Sigmoid colon (tissue), 4 donors: Measurements from ENCODE around the gene KIAA0586.

Experiments
- CTCF ChIP-seq, 4 experiments: fragments of 450-650 bp in 3 of 4; fragments of 200-600 bp in 1 of 4; IDR thresholded peaks; one replicate each; pipeline ENCODE4 v1.5.1; 2016 to 2019; ENCODE audit warnings: antibody characterized with exemption in 4 of 4, mild to moderate bottlenecking in 3 of 4, moderate library complexity in 2 of 4
- EP300 ChIP-seq, 4 donors: sonication (generic); formaldehyde crosslinking; IDR thresholded peaks; one replicate each; pipeline ENCODE4 v1.6.1; 2017; ENCODE audit warnings: antibody characterized with exemption in 4 of 4
- POLR2A ChIP-seq, 2 donors: fragments of 450-650 bp; IDR thresholded peaks; one replicate each; pipeline ENCODE4 v1.6.1; 2016; ENCODE audit warnings: antibody characterized with exemption in 2 of 2, mild to moderate bottlenecking in 2 of 2, moderate library complexity in 2 of 2

GRCh38 chr14:58398895-58399294 is 28.6 kb upstream of the KIAA0586 start:
- TF ChIP-seq CTCF (IDR thresholded peaks at IDR 0.05): no peak
- TF ChIP-seq POLR2A (IDR thresholded peaks at IDR 0.05): no peak
- no peak for TF ChIP-seq EP300 (IDR thresholded peaks at IDR 0.05)
